GM19240 (cell line): ENCODE data around the gene C1orf21.
"Not testable (repeated sequence)": the region's sequence is repeated elsewhere in the genome, so short reads cannot be mapped to it uniquely, and the experiment has no call there.

Experiments used
- DNase-seq: peaks from one replicate; pipeline ENCODE4 v3.0.0; 2011; ENCODE audit warnings: low spot score; ENCODE audit not compliant: insufficient read length

C1orf21 gene

GRCh38 chr1:184596950-184597645, 210.3 kb downstream of the C1orf21 start:
- DNase-seq, result no peak

DNA sequence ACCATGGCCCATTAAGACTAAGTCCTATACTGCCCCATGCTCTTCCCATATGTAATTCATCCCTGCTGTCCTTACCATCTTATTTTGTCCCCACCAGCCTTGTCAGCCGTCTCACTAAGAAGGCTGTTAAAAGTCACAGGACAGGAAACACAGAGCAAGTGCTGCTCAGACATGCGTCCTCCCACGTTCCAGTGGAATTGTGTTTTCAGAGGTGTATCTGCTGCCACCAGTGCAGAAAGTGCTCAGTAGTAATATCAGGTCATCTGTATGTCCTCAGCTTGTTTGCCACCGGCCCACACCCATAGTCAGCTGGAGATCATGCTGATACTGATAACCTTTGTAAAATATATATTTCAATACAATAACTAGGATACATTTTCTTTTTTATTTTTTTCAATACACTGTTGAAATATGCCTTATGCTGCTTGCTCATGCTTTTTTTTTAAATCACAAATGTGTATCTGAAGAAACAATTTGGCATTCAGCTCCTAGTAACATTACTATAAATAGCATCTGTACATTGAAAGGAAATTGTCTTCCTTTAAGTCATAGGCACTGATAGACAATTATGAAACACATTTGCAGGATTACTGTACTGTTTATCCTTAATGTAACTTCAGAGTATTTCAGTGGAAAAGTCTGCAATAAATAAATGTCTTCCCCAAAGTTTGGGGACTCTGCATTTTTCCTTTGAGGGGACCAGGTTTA, 211.0 kb downstream of the C1orf21 start:
- no peak for DNase-seq

DNA sequence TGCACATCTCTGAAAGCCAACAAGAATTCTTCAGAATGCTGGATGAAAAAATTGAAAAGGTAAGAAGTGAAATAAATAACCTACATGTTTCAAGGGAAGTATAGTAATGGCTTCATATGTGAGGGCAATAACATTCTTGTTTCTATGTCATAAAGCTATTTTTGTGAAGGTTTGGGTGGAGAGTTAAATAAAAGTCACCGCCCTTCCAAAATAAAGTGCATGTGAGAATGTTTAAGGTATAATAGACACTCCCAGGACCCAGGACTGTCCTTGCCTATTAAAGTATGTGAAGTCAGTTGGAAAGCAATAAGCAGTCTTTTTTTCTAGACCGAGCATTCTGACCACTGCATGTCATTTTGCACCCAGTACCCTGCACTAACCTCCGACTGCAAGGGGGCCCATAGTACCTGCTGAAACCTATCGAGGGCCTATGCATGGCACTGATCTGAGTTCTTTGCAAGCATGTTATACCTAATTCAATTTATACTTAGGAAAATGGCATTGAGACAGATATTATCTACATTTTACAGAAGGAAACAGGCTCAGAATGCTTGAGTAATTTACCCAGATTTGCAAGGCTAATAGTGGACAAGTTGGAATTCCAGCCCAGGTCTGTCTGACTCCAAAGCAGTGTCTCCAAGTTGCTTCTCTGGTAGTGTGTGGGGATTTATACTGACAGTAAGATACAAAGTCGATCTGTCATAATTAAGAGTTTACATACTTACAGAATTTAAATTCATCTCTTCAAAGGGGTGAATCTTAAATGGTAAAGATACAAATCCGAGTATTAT, 211.8 kb downstream of the C1orf21 start:
- no peak for DNase-seq

DNA sequence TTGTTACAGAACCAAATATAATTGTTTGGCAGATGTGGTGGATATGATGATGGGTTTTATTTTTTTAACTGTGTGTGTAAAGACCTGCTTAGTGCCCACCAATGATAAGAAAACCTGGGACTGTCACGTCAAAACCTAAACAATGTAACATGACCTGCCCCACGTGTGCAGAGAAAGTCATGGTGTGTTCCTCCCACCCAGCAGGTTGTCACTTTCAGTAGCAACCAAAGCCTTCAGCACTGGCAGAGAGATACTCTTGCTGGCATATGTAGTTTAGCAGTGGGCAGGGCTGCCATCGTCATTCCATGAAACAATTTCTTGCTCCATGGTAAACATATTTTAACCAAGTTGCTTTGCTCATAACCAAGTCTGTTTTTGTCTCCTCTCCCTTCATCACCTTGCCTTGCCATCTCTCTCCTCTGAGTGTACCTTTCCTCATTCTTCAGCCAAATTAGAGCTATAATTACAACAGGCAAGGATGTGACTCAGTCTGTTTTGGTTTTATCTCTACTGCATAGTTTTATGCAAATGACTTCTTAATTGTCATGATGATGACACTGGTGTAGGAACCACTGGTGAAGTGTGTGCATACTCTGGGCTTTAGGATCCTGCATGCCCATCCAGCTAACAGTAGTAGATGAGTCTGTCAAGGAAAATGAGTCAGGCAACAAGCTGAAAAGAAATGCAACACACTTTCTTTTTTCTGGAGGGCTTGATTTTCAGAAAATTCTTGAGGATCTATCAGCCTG, 217.5 kb downstream of the C1orf21 start:
- no peak for DNase-seq

- no peak for DNase-seq
Measured at GRCh38 chr1:184605941-184606340, 219.1 kb downstream of the C1orf21 start.

DNA sequence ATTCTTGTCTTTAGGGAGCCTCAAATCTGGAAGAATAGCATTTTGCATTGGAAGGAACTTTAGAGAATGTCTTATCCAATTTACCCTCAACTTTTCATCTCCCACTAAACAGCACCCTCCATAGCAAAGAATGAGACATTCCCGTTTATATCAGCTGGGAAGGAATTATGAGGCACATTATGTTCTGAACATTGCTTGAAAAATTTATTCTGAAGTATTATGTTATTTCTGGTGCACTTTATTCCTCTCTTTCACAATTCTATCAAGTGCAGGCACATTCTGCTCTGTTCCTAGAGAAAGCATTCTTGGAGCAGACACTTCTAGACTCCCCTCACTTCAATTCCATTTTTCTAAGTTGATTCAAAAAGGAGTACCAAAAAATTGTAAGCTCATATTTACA, 220.0 kb downstream of the C1orf21 start:
- DNase-seq, result no peak

GRCh38 chr1:184608581-184608980, 221.8 kb downstream of the C1orf21 start:
- no peak for DNase-seq

DNA sequence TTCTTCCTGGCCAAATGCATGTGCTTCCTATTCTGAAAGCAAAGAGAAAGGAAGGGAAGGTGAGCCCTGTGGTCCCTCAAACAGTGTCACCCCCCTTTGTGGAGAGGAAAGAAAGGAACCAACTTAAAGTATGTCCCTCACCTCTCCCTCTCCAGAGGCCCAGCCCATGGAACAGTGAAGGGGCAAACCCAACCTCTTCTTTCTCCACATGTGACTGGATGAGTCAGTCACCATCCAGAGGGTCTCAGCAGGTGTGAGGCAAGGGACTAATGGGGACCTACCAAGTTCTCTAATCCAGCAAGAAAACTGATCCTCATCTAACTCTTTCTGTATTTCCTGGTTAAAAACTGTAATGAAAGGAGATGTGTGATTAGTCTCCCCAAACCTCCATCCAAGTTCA, 222.2 kb downstream of the C1orf21 start:
- DNase-seq, result no peak

- DNase-seq, result no peak
Measured at GRCh38 chr1:184610876-184611595, 224.2 kb downstream of the C1orf21 start.

GRCh38 chr1:184612229-184612628, 225.4 kb downstream of the C1orf21 start:
- DNase-seq, result not testable (repeated sequence)

GRCh38 chr1:184614667-184615066, 227.8 kb downstream of the C1orf21 start:
- DNase-seq, result no peak

DNA sequence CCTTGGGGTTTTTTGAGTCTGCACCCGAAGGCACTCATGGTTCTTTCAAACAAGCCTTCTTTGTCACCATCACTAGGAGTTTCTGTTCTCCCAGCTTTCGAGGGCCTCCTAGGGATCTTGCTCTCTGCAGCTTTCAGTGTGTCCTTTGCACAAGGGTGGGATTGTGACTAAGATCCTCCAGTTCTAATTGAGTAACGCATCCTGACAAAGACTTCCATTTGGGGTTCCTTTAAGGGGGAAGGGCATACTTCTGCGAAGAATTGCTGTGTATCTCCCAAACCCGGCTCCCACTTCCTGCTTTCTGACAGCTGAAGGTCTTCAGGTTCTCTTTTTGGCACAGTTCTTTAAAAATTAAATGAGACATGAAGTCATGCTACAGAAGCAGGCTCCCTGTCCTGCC, 228.5 kb downstream of the C1orf21 start:
- DNase-seq, result no peak

DNA sequence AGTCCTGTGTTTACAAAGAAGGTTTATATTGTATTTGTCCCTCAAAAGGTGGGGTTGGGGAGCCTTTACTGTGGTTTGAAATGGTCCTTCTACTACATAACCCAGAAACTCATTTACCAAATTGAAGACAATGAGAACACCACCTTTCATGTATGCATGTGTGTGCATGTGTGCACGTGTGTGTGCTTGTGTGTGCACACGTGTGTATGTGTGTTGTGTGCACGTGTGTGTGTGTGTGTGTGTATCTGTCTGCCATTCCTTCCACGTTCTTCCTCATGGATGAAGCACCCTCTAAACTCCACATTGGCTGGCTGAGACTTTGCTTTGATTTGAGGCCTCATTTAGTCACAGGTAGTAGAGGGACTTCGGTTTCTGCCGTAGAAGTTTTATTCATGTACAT, 229.7 kb downstream of the C1orf21 start:
- DNase-seq, result no peak

DNA sequence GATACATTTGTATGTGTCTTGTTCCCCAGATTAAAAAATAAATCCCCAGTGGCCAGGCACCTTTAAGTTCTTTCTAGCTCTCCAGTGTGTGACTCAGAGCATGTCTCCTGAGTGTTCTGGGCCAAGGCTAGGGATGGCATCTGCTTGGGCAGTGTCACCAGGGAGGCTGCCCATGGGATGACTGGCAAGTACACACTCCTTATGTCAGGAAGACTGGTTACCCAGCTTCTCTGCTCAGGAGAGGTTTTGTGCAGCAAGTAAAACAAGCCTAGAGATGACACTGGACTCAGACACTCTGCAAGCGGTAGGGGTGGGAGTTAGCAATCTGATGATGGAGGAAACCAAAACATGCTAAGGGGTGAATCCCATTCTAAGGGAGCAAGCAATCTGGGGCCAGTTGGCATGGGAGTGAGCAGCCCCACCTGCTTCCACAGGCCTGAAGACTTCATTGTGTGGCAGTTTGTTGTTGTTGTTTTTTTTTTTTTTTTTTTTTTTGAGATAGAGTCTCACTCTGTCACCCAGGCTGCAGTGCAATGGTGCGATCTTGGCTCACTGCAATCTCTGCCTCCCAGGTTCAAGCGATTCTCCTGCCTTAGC, 230.7 kb downstream of the C1orf21 start:
- no peak for DNase-seq

DNA sequence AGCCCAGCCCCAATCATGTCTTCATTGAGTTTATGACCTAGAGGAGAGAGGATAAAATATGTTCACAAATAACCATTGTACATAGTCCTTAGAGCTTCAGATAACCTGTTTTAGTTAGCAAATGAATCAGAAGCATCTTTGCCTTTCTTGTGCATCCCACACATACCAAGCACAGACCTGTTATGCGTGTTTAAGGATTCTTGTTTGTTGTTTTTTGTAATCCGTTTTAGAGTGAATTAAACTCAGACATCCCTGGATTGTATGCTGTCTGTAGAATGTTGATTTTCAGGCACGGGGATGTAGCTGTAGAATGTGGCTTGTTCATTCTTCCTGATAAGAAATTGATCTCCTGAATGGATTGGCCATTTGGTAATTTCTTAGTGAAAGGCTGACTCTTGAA, 232.0 kb downstream of the C1orf21 start:
- DNase-seq, result no peak

- DNase-seq, result no peak
Measured at GRCh38 chr1:184620469-184620868, 233.6 kb downstream of the C1orf21 start.

- DNase-seq, result no peak
Measured at GRCh38 chr1:184621260-184621659, 234.4 kb downstream of the C1orf21 start.

- DNase-seq, result no peak
Measured at GRCh38 chr1:184622136-184622823, 235.5 kb downstream of the C1orf21 start.

- no peak for DNase-seq
Measured at GRCh38 chr1:184623404-184623803, 236.6 kb downstream of the C1orf21 start.

- no peak for DNase-seq
Measured at GRCh38 chr1:184624051-184624450, 237.2 kb downstream of the C1orf21 start.
